ENCODE results near the gene SYNPO2. TPM values are rescaled to one million over a fixed set of nuclear protein-coding genes. Genes with fewer than 3 reads are reported as not detected.

The SYNPO2 gene
- total RNA-seq, 5 donors from 2014 or later (not counting 1 experiment from before 2014, with no cell fraction given), result 0.21 to 1.6 (median 1.2) TPM

DNA sequence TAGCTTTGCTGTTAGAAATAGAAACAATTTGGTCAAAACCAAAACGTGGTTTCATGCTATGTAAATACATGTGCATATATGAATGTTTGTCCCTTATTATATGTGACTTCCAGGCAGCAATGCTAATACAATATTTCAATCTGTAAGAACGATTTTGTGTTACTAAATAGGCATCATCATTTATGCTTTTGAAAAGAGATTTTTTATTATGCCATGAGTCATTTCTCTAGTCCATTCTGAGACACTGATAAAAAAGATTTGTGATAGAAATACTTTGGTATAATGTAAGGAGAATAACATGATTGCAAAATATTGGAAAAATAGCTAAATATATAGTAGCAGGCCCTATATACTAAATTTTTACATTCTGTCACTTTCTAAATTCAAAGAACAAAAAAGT is 28.9 kb downstream of the SYNPO2 start:
- no peaks in the 10 kb centered on the region for H3K36me3 Mint-ChIP-seq
- no peaks in the 10 kb centered on the region for H3K9me3 Mint-ChIP-seq
- H3K4me3 ChIP-seq (ENCODE audit: control insufficient read depth in 1 of 2, extremely low read depth in 1 of 2, low read length in 1 of 2), result no peak overlapping the region
- H3K36me3 ChIP-seq (ENCODE audit: control insufficient read depth in 2 of 2, extremely low read depth in 1 of 2, insufficient read depth in 1 of 2, low read length in 1 of 2), result no peaks in the 10 kb centered on the region
- ATAC-seq (replicated peaks in 1 of 4), result no peak
- H3K4me1 ChIP-seq (ENCODE audit: control insufficient read depth in 1 of 2, extremely low read depth in 1 of 2, insufficient read depth in 2 of 2, low read length in 2 of 2), result no peaks in the 10 kb centered on the region
- CTCF ChIA-PET, result no interaction called here
- no peaks in the 10 kb centered on the region for H3K9me3 ChIP-seq
- H3K27me3 ChIP-seq (replicated peaks in 1 of 2; ENCODE audit: control insufficient read depth in 2 of 2, extremely low read depth in 1 of 2, insufficient read depth in 2 of 2, low read length in 1 of 2), result no peaks in the 10 kb centered on the region
- no peaks in the 10 kb centered on the region for H3K4me1 Mint-ChIP-seq
- peaks cover 9 to 25% of the 10 kb centered on the region in 2 donors for H3K27me3 Mint-ChIP-seq
- no CpG with 5 or more reads among the region's 2 CpGs for WGBS (ENCODE audit: insufficient coverage)
- no peak overlapping the region for H3K27ac Mint-ChIP-seq
- POLR2A ChIA-PET, result no interaction called here
- H3K4me3 Mint-ChIP-seq, result no peak overlapping the region
- DNase-seq, result no peak
- H3K27ac ChIP-seq (ENCODE audit: low read length), result no peak overlapping the region

DNA sequence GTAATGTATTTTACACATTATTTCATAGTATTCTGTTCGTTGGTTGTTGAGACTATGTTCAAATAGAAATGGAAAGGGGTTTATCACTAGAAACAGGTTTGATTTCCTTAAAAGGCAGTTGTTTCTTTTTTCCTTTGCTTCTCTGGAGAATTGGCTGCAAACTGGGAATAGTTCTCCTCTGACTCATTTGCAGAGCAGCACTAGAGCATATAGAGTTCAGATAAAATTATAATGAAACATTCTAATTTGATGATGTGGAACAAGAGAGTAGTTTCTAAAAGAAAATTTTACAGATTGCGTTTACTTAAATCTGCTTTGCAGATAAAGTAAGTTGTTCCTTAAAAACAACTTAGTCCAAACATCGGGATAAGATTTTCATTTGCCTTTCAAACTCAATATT is 29.7 kb downstream of the SYNPO2 start:
- H3K27ac ChIP-seq (ENCODE audit: low read length), result no peak overlapping the region
- ChIA-PET POLR2A (no interaction called here), CTCF (interaction anchor here in 1 of 2 donors (0.5 kb wide), 1 partner anchor 146 kb away, joined by 3 read pairs; no protein-coding TSS in a partner anchor)
- H3K9me3 ChIP-seq, result no peaks in the 10 kb centered on the region
- Mint-ChIP-seq H3K4me1 (no peaks in the 10 kb centered on the region), H3K27ac (no peak overlapping the region), H3K9me3 (no peaks in the 10 kb centered on the region), H3K27me3 (peaks cover 9 to 22% of the 10 kb centered on the region in 2 donors), H3K4me3 (no peak overlapping the region), H3K36me3 (no peaks in the 10 kb centered on the region)
- no peaks in the 10 kb centered on the region for H3K27me3 ChIP-seq (replicated peaks in 1 of 2; ENCODE audit: control insufficient read depth in 2 of 2, extremely low read depth in 1 of 2, insufficient read depth in 2 of 2, low read length in 1 of 2)
- ATAC-seq (replicated peaks in 1 of 4) (no peak), DNase-seq (no peak)
- WGBS (ENCODE audit: insufficient coverage), result no CpG with 5 or more reads among the region's 3 CpGs
- no peaks in the 10 kb centered on the region for H3K36me3 ChIP-seq (ENCODE audit: control insufficient read depth in 2 of 2, extremely low read depth in 1 of 2, insufficient read depth in 1 of 2, low read length in 1 of 2)
- H3K4me1 ChIP-seq (ENCODE audit: control insufficient read depth in 1 of 2, extremely low read depth in 1 of 2, insufficient read depth in 2 of 2, low read length in 2 of 2), result no peaks in the 10 kb centered on the region
- no peak overlapping the region for H3K4me3 ChIP-seq (ENCODE audit: control insufficient read depth in 1 of 2, extremely low read depth in 1 of 2, low read length in 1 of 2)

DNA sequence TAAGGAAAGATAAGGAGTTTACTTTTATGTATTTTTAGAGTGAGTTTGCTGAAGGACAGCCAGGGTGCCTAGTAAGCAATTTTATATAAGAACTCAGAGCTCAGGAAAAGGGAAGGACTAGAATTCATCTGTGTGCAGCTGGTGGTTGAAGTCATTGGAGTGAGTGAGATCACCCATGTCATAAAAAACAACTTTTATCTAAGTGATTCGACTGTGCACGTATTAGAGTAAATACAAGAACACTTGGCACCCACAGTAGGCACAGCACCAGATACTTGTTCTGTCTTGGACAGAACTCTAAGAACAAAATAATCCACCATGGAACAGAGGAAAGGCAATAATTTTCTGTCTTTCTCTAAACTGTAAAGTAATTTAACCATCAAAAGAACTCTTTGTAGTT is 31.6 kb downstream of the SYNPO2 start:
- WGBS (ENCODE audit: insufficient coverage), result no CpG with 5 or more reads among the region's 2 CpGs
- CTCF ChIA-PET, result no interaction called here
- H3K36me3 Mint-ChIP-seq, result no peaks in the 10 kb centered on the region

DNA sequence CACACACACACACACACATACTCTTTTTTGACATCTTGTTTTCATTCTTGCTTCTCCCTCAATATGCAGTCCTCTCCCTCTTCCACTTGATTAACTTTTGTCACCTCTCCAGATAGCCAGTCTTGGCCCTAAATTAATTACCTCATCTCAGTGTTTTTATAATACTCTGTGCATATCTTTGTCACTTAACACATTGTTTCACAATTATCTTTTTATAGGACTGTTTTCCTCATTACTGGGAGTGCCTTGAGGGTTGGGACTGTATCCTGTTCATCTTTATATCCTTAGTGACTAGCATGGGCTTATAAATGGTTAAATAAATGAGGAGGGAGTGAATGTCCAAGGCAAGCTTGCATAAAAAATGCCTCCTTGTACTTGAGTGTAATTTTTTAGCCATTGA is 33.1 kb downstream of the SYNPO2 start:
- Histone ChIP-seq H3K4me3 (ENCODE audit: control insufficient read depth in 1 of 2, extremely low read depth in 1 of 2, low read length in 1 of 2) (no peak overlapping the region), H3K27ac (ENCODE audit: low read length) (no peak overlapping the region), H3K36me3 (ENCODE audit: control insufficient read depth in 2 of 2, extremely low read depth in 1 of 2, insufficient read depth in 1 of 2, low read length in 1 of 2) (no peaks in the 10 kb centered on the region), H3K4me1 (ENCODE audit: control insufficient read depth in 1 of 2, extremely low read depth in 1 of 2, insufficient read depth in 2 of 2, low read length in 2 of 2) (no peaks in the 10 kb centered on the region), H3K27me3 (replicated peaks in 1 of 2; ENCODE audit: control insufficient read depth in 2 of 2, extremely low read depth in 1 of 2, insufficient read depth in 2 of 2, low read length in 1 of 2) (no peaks in the 10 kb centered on the region), H3K9me3 (no peaks in the 10 kb centered on the region)
- CTCF ChIA-PET, result no interaction called here
- no peaks in the 10 kb centered on the region for H3K9me3 Mint-ChIP-seq
- no peaks in the 10 kb centered on the region for H3K4me1 Mint-ChIP-seq
- POLR2A ChIA-PET, result no interaction called here
- H3K27me3 Mint-ChIP-seq, result peaks cover 9 to 17% of the 10 kb centered on the region in 2 donors
- no peaks in the 10 kb centered on the region for H3K36me3 Mint-ChIP-seq
- ATAC-seq (replicated peaks in 1 of 4) (no peak), DNase-seq (no peak)
- no peak overlapping the region for H3K4me3 Mint-ChIP-seq
- H3K27ac Mint-ChIP-seq, result no peak overlapping the region

More for the DNA sequence above, 31.6 kb downstream of the SYNPO2 start:
- Histone ChIP-seq H3K36me3 (ENCODE audit: control insufficient read depth in 2 of 2, extremely low read depth in 1 of 2, insufficient read depth in 1 of 2, low read length in 1 of 2) (no peaks in the 10 kb centered on the region), H3K27ac (ENCODE audit: low read length) (no peak overlapping the region), H3K4me3 (ENCODE audit: control insufficient read depth in 1 of 2, extremely low read depth in 1 of 2, low read length in 1 of 2) (no peak overlapping the region), H3K27me3 (replicated peaks in 1 of 2; ENCODE audit: control insufficient read depth in 2 of 2, extremely low read depth in 1 of 2, insufficient read depth in 2 of 2, low read length in 1 of 2) (no peaks in the 10 kb centered on the region), H3K4me1 (ENCODE audit: control insufficient read depth in 1 of 2, extremely low read depth in 1 of 2, insufficient read depth in 2 of 2, low read length in 2 of 2) (no peaks in the 10 kb centered on the region), H3K9me3 (no peaks in the 10 kb centered on the region)
- Mint-ChIP-seq H3K4me3 (no peak overlapping the region), H3K27ac (no peak overlapping the region), H3K4me1 (no peaks in the 10 kb centered on the region), H3K9me3 (no peaks in the 10 kb centered on the region), H3K27me3 (peaks cover 9 to 13% of the 10 kb centered on the region in 2 donors)
- no peak for ATAC-seq (replicated peaks in 1 of 4)
- POLR2A ChIA-PET, result no interaction called here
- DNase-seq, result no peak

DNA sequence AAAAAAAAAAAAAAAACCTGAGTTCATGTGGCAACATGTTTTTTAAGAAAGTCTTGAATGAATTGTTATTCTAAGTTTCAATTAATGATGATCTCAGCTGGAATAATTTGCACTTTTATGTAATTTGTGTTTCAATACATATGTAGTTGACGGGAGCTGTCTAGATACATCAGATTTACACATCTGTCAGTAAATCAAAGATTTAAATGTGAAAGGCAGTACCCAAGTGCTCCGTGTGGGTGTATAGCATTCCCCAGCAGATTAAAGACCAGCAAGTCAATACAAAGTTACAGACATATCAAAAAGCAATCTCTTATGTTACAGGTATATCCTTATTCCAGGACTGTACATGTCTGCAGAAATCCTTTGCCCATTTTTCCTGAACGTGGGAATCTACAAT is 35.2 kb downstream of the SYNPO2 start:
- Mint-ChIP-seq H3K4me3 (no peak overlapping the region), H3K9me3 (no peaks in the 10 kb centered on the region), H3K27me3 (peaks cover 11 to 19% of the 10 kb centered on the region in 2 donors), H3K4me1 (no peaks in the 10 kb centered on the region), H3K36me3 (no peaks in the 10 kb centered on the region), H3K27ac (no peak overlapping the region)
- POLR2A ChIA-PET, result interaction anchor here in 1 of 2 donors (0.7 kb wide), 1 partner anchor 69 kb away, joined by 15 read pairs; no protein-coding TSS in a partner anchor
- CTCF ChIA-PET, result no interaction called here
- Histone ChIP-seq H3K27ac (ENCODE audit: low read length) (no peak overlapping the region), H3K4me3 (ENCODE audit: control insufficient read depth in 1 of 2, extremely low read depth in 1 of 2, low read length in 1 of 2) (no peak overlapping the region), H3K4me1 (ENCODE audit: control insufficient read depth in 1 of 2, extremely low read depth in 1 of 2, insufficient read depth in 2 of 2, low read length in 2 of 2) (no peaks in the 10 kb centered on the region), H3K36me3 (ENCODE audit: control insufficient read depth in 2 of 2, extremely low read depth in 1 of 2, insufficient read depth in 1 of 2, low read length in 1 of 2) (no peaks in the 10 kb centered on the region), H3K27me3 (replicated peaks in 1 of 2; ENCODE audit: control insufficient read depth in 2 of 2, extremely low read depth in 1 of 2, insufficient read depth in 2 of 2, low read length in 1 of 2) (no peaks in the 10 kb centered on the region), H3K9me3 (no peaks in the 10 kb centered on the region)
- WGBS (ENCODE audit: insufficient coverage), result 100% methylated on average over 1 of the region's 3 CpGs
- ATAC-seq (replicated peaks in 1 of 4) (no peak), DNase-seq (no peak)

DNA sequence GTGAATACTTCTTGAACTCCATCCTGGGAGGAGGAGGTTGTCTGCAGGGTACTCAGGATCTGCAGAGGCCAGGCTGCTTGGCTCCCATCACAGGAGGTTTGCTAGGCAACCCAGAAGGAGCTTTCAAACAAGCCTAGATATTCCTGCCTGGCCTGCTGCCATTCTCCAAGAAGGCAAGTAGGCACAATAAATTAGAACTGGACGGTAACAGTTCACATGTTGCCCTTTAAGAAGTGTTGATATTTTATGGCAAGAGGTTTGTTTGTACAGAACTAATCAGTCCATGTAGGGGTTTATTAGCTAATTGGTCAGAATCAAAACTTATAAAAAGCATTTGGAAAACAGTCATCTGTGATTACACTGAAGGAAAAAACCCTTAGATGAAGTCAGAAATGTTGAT is 39.3 kb downstream of the SYNPO2 start:
- CTCF ChIA-PET, result interaction anchor here in 1 of 2 donors (0.6 kb wide), 1 partner anchor 112 kb away, joined by 3 read pairs; no protein-coding TSS in a partner anchor

DNA sequence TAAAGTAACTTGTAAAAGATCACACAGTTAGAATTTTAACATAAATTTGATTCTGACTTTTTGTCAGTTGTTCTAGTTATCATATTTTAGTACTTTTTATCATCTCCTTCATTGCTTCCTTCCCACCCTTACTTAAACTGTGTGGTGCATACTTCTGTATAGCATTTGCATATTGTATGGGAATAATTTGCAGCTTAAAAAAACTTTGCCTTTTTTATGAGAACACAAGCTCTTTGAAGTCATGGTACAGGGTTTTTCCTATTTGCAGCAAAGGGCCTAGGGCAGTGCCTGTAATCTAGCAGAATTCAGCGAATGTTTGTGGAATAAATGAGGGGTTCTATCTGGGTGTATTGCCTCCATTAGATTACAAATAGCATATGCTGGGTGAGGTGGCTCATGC is 41.6 kb downstream of the SYNPO2 start:
- Histone ChIP-seq H3K9me3 (no peaks in the 10 kb centered on the region), H3K4me3 (ENCODE audit: control insufficient read depth in 1 of 2, extremely low read depth in 1 of 2, low read length in 1 of 2) (no peak overlapping the region), H3K27me3 (replicated peaks in 1 of 2; ENCODE audit: control insufficient read depth in 2 of 2, extremely low read depth in 1 of 2, insufficient read depth in 2 of 2, low read length in 1 of 2) (no peaks in the 10 kb centered on the region), H3K36me3 (ENCODE audit: control insufficient read depth in 2 of 2, extremely low read depth in 1 of 2, insufficient read depth in 1 of 2, low read length in 1 of 2) (no peaks in the 10 kb centered on the region), H3K27ac (ENCODE audit: low read length) (no peak overlapping the region), H3K4me1 (ENCODE audit: control insufficient read depth in 1 of 2, extremely low read depth in 1 of 2, insufficient read depth in 2 of 2, low read length in 2 of 2) (no peaks in the 10 kb centered on the region)
- ATAC-seq (replicated peaks in 1 of 4) (no peak), DNase-seq (no peak)
- Mint-ChIP-seq H3K4me3 (no peak overlapping the region), H3K27me3 (peaks cover 3 to 19% of the 10 kb centered on the region in 2 donors), H3K9me3 (no peaks in the 10 kb centered on the region), H3K36me3 (no peaks in the 10 kb centered on the region), H3K4me1 (no peaks in the 10 kb centered on the region), H3K27ac (no peak overlapping the region)
- no CpG with 5 or more reads among the region's 1 CpG for WGBS (ENCODE audit: insufficient coverage)
- CTCF ChIA-PET, result no interaction called here
- POLR2A ChIA-PET, result no interaction called here

More for the DNA sequence above, 39.3 kb downstream of the SYNPO2 start:
- Mint-ChIP-seq H3K9me3 (no peaks in the 10 kb centered on the region), H3K4me3 (no peak overlapping the region), H3K36me3 (no peaks in the 10 kb centered on the region), H3K4me1 (no peaks in the 10 kb centered on the region), H3K27ac (no peak overlapping the region), H3K27me3 (peaks cover 3 to 13% of the 10 kb centered on the region in 2 donors)
- 100% methylated on average over 1 of the region's 1 CpG for WGBS (ENCODE audit: insufficient coverage)
- H3K4me1 ChIP-seq (ENCODE audit: control insufficient read depth in 1 of 2, extremely low read depth in 1 of 2, insufficient read depth in 2 of 2, low read length in 2 of 2), result no peaks in the 10 kb centered on the region
- H3K4me3 ChIP-seq (ENCODE audit: control insufficient read depth in 1 of 2, extremely low read depth in 1 of 2, low read length in 1 of 2), result no peak overlapping the region
- H3K36me3 ChIP-seq (ENCODE audit: control insufficient read depth in 2 of 2, extremely low read depth in 1 of 2, insufficient read depth in 1 of 2, low read length in 1 of 2), result no peaks in the 10 kb centered on the region
- DNase-seq (no peak), ATAC-seq (replicated peaks in 1 of 4) (no peak)
- H3K27ac ChIP-seq (ENCODE audit: low read length), result no peak overlapping the region
- H3K9me3 ChIP-seq, result no peaks in the 10 kb centered on the region
- no peaks in the 10 kb centered on the region for H3K27me3 ChIP-seq (replicated peaks in 1 of 2; ENCODE audit: control insufficient read depth in 2 of 2, extremely low read depth in 1 of 2, insufficient read depth in 2 of 2, low read length in 1 of 2)
- POLR2A ChIA-PET, result interaction anchor here in 1 of 2 donors (0.6 kb wide), 2 partner anchors 15 to 243 kb away, joined by 3 read pairs; no protein-coding TSS in a partner anchor

Measured in T-cell (primary cell).